C4-2B (cell line): ENCODE measurements around the gene GNAL.

Experiments
- H3K27ac ChIP-seq: fragments of 450-650 bp; 2 replicates; pipeline ENCODE4 v1.5.1; 2017
- ZFX ChIP-seq: fragments of 450-650 bp; IDR thresholded peaks from 2 replicates; pipeline ENCODE4 v1.6.1; 2017
- TF ChIP-seq, protein P1 (sequence below): fragments of 450-650 bp; conservative IDR thresholded peaks from 2 replicates; pipeline ENCODE4 v1.5.1; 2017; ENCODE audit warnings: mild to moderate bottlenecking

GNAL gene

DNA sequence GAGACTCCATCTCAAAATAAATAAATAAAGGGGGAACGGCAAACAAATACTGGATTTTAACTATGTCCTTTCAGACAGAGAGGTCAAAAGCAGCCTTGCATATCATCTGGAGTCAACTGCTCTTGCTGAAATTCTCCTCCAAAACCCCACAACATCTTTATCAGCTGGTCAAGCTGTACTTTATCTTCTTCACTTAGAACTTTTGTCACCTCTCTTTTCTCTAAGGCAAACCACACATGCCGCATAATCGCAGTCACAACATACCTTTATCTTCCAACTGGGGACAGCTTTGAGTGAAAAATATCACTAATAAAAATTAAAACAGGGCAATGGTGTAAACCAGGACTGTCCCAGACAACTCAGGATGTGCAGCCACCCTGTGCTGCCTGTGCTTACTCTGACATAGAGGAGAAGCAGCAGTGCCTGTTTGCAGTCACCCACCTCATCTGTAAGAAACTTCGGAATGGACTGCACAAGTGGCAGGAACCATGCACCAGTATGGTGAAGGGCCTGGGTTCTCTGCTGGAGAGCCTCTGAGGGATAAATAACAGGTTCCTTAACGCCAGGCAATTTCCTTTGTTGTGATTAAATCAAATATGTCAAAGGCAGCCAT, 212.9 kb downstream of the GNAL start:
- H3K27ac ChIP-seq = no peak overlapping the region
- TF ChIP-seq ZFX = no peak
- TF ChIP-seq, protein P1, sequence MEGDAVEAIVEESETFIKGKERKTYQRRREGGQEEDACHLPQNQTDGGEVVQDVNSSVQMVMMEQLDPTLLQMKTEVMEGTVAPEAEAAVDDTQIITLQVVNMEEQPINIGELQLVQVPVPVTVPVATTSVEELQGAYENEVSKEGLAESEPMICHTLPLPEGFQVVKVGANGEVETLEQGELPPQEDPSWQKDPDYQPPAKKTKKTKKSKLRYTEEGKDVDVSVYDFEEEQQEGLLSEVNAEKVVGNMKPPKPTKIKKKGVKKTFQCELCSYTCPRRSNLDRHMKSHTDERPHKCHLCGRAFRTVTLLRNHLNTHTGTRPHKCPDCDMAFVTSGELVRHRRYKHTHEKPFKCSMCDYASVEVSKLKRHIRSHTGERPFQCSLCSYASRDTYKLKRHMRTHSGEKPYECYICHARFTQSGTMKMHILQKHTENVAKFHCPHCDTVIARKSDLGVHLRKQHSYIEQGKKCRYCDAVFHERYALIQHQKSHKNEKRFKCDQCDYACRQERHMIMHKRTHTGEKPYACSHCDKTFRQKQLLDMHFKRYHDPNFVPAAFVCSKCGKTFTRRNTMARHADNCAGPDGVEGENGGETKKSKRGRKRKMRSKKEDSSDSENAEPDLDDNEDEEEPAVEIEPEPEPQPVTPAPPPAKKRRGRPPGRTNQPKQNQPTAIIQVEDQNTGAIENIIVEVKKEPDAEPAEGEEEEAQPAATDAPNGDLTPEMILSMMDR = no peak

DNA sequence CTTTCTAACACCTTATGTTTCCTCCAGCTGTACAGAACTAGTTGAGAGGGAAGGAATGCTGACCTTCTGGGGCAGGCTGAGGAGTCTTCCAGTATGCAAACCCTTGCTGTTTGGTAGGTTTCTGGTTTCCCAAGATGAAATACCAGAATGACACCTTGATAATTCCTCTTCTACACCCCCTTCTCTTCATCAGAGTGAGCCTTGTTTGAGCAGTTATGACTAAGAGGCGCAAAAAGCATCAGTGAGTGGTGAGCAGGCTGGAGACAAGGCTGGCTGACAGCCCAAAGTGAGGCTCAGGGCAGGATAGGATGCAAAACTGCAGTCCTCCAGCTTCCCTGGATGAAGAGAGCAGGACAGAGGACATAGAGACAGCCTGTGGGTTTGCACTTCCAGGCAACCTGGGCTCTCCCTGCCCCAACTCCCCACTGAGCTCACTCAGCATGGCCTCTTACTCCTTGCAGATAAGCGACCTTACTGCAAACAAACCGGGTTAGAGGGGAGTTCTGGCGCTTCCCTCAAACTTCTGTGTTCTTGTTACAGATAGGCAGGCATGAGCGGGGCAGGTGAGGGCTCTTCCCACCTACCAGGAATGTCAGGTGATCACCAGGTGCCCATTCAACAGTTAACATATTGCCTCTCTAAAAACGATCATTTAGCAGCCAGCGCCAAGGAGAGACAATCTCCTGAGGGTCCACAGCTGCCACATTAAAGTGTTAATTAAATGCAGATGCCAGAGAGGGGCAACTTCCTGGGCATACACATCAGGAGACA, 213.6 kb downstream of the GNAL start:
- H3K27ac ChIP-seq = no peak overlapping the region
- no peak for TF ChIP-seq ZFX
- TF ChIP-seq, protein P1 = no peak

DNA sequence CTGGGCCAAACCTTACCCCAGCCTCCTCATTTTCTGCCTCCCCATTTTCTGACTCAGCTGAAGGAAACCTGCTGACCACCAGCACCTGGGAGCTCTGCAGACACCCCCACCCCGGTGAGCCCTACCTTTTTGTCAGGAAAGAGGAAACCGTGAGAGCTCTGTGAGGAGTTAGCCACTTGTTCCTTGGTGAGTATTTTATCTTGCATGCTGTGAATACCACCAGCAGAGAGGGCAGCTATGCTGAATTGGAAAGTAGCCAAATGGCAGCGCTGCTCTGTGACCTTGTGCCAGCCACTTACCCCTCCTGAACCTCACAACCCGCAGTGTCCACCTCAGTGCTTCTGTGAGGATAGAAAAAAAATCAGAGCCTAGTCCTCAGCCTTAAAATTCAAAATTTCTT, 216.5 kb downstream of the GNAL start:
- TF ChIP-seq, protein P1 = no peak
- TF ChIP-seq ZFX = no peak
- H3K27ac ChIP-seq = no peak overlapping the region

DNA sequence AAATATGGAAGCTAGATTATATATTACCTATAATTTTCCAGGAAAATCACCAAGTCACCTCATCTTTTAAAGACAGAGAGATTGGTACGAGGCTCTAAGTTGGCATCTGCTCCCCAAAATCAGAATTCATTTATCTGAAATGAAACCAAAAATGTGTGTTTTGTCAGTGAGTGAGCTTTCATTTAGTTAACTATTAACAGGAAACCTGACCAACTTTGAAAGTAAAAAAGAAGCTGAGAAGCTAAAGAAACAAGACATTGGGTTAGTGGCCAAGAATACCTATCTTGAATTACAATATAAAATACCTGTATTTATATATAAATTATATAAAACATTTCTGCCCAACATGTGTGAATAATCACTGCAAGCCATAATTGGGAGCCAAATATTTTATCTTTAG, 217.1 kb downstream of the GNAL start:
- TF ChIP-seq, protein P1 = no peak
- TF ChIP-seq ZFX = no peak
- no peak overlapping the region for H3K27ac ChIP-seq

DNA sequence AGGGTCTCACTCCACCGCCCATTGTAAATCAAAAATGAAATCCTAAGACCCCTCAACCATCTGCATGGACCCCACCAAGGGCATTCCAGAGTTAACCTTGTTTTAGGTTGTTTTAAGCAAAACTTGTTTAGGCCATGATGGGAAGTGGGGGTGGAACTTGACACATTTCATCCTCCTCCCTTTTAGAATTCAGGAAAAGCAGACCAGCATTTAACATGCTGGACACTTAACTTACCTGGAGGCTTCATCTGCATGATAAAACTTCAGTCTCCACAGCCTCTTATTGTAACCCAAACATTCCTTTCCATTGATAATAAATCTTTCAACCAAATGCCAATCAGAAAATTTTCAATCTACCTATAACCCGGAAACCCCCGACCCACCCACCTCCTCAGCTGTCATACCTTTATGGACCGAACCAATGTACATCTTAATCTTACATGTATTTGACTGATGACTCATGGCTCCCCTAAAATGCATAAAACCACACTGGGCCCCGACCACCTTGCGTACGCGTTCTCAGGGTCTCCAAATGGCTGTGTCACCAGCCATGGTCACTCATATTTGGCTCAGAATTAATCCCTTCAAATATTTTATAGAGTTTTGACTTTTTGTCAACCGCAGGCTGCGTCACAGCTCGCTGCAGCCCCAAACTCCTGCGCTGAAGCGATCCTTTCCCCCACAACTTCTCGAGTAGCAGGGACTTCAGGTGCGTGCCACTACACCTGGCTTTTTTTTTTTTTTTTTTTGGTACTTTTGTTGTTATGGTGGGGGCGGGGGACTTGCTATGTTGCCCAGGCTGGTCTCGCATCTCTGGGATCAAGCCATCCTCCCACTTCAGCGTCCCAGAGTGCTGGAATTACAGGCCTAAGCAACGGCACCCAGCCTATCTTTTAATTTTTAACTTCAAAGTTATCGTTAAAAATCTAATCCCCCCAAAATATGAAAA, 218.1 kb downstream of the GNAL start:
- peak overlapping the region; percentile 96 for H3K27ac ChIP-seq

DNA sequence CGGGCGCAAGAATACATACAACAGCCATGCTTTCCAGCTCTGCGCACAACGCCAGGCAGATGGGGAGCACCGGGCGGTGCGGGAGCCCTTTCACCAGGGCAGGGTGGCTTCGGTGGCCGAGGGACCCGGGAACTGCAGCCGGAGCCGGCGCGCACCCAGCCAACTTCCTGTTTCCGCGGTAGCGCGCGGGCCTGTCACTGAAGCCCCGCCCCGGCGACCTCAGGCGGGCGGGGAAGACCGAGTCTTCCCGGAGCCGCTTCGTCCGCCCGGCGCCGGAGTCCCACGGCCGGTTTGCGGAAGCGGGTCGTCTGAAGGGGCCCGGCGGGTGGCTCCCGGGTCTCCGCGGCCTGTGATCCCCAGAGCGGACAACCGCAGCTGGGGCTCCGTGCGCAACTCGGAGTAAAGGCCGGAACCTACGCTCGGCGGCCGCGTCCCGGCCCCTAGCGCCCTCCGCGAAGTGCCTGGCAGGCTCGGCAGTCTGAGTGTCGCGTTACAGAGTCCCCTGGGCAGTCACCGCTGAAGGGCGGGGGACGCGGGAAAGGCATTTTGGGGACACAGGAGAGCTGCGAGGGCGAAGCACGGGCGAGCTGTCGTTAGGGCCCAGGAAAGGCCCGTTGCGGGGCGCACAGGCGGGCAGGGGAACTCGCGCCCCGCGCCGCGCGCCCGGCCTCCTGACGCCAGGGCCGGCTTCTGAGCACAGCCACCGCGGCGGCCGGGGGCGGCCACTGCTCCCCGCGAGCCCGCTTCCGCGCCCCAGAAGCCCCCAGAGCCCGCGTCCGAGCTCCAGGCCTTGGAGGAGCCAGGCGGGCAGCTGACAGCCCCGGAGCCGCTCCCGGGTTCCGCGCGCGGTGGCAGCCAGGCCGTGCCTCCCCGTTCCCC, 219.4 kb downstream of the GNAL start, which contains the start of gene MPPE1:
Gene MPPE1, minus strand, starts transcription at position 136 of the 879 bp plus-strand sequence. CDS start 11,053 bp downstream, outside the sequence.
- H3K27ac ChIP-seq = peak within 1 kb of the TSS; percentile 96
- TF ChIP-seq, protein P1 = no peak
- peak; percentile 94 for TF ChIP-seq ZFX

More for the DNA sequence above, 218.1 kb downstream of the GNAL start:
- no peak for TF ChIP-seq ZFX
- TF ChIP-seq, protein P1 = no peak
